ENCODE data around the gene SYNE2.

SYNE2 gene

DNA sequence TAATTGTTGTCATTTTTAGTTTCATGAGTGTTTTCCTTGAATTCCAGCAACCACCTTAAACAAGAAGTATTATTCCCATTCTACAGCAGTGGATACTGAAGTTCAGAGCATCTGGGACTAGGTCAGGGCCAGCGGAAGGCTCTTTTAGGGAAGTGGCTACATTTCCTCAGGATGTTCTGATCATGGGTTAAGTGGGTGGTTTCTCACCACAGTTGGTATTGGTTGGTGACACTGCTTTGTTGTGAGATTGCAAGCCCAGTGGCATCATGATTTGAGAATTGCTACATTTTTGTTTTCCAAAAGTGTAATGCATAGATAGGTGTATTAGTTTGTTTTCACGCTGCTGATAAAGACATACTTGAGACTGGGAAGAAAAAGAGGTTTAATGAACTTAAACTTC lies 47.1 kb downstream of the SYNE2 start:
- no peaks in the 10 kb centered on the region for H3K36me3 ChIP-seq (ENCODE audit: control insufficient read depth, insufficient read depth, low read length)
- no peak overlapping the region for H3K4me3 ChIP-seq (ENCODE audit: low read length)
- H3K27me3 ChIP-seq (ENCODE audit: control insufficient read depth, insufficient read depth, low read length): no peaks in the 10 kb centered on the region
- peaks cover 29% of the 10 kb centered on the region for H3K4me1 ChIP-seq (ENCODE audit: control insufficient read depth, insufficient read depth, low read length)
- H3K9ac ChIP-seq (ENCODE audit: low read length): no peak overlapping the region
- no peaks in the 10 kb centered on the region for H3K9me3 ChIP-seq (ENCODE audit: control insufficient read depth, low read length)

DNA sequence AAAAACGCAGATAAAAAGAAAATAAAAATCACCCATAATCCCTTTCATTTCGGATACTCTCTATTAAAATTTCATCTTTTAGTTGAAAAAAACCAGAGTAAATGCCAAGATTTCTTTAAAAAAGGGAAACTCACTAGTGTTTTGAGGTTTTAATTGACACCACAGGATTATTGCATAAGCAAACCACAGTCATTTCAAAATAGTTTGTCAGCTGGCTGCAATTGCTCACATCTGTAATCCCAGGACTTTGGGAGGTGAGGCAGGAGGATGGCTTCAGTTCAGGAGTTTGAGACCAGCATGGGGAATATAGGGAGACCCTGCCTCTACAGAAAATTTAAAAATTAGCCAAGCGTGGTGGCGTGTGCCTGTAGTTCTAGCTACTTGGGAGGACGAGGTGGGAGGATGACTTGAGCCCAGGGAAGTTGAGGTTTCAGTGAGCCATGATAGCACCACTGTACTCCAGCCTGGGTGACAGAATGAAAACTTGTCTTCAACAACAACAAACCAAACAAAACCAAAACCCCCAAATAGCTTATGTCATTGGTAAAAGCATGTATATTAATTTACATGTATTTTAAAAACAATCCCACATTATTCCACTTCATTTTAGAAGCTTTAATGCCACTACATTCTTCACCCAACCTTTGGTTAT lies 48.8 kb downstream of the SYNE2 start:
- no peak overlapping the region for H3K4me3 ChIP-seq (ENCODE audit: low read length)
- no peaks in the 10 kb centered on the region for H3K36me3 ChIP-seq (ENCODE audit: control insufficient read depth, insufficient read depth, low read length)
- H3K27me3 ChIP-seq (ENCODE audit: control insufficient read depth, insufficient read depth, low read length): no peaks in the 10 kb centered on the region
- peaks cover 20% of the 10 kb centered on the region for H3K4me1 ChIP-seq (ENCODE audit: control insufficient read depth, insufficient read depth, low read length)
- no peak overlapping the region for H3K9ac ChIP-seq (ENCODE audit: low read length)
- no peaks in the 10 kb centered on the region for H3K9me3 ChIP-seq (ENCODE audit: control insufficient read depth, low read length)

DNA sequence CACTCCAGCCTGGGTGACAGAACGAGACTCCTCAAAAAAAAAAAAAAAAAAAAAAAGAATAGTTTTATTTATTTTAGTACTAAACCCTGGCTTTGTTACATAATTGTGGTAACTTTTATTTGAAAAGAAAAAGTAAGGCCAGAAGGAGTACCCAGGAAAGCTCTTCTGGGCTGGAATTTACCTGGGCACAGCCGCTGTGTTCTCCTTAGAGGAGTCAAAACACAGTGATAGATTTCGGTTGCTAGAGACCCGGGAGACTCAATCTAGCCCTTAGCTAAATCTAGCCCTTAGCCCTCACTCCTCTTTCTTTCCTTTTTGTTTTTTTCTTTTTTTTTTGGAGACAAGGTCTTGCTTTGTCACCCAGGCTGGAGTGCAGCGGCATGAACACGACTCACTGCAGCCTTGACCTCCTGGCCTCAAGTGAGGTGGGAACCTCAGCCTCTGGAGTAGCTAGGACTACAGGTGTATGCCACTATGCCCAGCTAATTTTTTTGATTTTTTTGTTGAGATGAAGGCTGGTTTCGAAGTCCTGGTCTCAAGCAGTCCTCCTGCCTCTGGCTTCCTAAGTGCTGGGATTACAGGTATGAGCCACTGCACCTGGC lies 49.7 kb downstream of the SYNE2 start:
- H3K9ac ChIP-seq (ENCODE audit: low read length): no peak overlapping the region
- H3K27me3 ChIP-seq (ENCODE audit: control insufficient read depth, insufficient read depth, low read length): no peaks in the 10 kb centered on the region
- peaks cover 12% of the 10 kb centered on the region for H3K4me1 ChIP-seq (ENCODE audit: control insufficient read depth, insufficient read depth, low read length)
- no peak overlapping the region for H3K4me3 ChIP-seq (ENCODE audit: low read length)
- H3K36me3 ChIP-seq (ENCODE audit: control insufficient read depth, insufficient read depth, low read length): no peaks in the 10 kb centered on the region
- H3K9me3 ChIP-seq (ENCODE audit: control insufficient read depth, low read length): no peaks in the 10 kb centered on the region

DNA sequence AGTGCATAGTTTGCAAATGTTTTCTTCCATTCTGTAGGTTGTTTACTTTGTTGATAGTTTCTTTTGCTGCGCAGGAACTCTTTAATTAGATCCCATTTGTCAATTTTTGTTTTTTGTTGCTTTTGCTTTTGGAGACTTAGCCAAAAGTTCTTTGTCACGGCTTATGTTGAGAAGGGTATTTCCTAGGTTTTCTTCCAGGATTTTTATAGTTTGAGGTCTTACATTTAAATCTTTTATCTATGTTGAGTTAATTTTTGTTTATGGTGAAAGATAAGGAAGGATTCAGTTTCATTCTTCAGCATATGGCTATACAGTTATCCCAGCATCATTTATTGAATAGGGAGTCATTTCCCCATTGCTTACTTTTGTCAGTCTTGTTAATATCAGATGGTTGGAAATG lies 51.9 kb downstream of the SYNE2 start:
- no peaks in the 10 kb centered on the region for H3K9me3 ChIP-seq (ENCODE audit: control insufficient read depth, low read length)
- no peaks in the 10 kb centered on the region for H3K36me3 ChIP-seq (ENCODE audit: control insufficient read depth, insufficient read depth, low read length)
- peaks cover 12% of the 10 kb centered on the region for H3K4me1 ChIP-seq (ENCODE audit: control insufficient read depth, insufficient read depth, low read length)
- H3K4me3 ChIP-seq (ENCODE audit: low read length): no peak overlapping the region
- H3K9ac ChIP-seq (ENCODE audit: low read length): no peak overlapping the region
- H3K27me3 ChIP-seq (ENCODE audit: control insufficient read depth, insufficient read depth, low read length): no peaks in the 10 kb centered on the region

DNA sequence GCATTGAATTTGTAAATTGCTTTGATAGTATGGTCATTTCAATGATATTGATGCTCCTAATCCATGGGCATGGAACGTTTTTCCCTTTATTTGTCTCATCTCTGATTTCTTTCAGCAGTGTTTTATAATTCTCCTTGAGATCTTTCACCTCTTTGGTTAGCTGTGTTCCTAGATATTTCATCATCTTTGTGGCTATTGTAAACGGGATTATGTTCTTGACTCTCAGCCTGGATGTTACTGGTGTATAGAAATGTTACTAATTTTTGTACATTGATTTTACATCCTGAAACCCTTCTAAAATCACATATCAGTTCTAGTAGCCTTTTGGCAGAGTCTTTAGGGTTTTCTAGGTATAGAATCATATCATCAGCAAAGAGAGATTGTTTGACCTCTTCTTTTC lies 52.6 kb downstream of the SYNE2 start:
- Histone ChIP-seq H3K36me3 (ENCODE audit: control insufficient read depth, insufficient read depth, low read length) (no peaks in the 10 kb centered on the region), H3K4me1 (ENCODE audit: control insufficient read depth, insufficient read depth, low read length) (peaks cover 12% of the 10 kb centered on the region), H3K27me3 (ENCODE audit: control insufficient read depth, insufficient read depth, low read length) (no peaks in the 10 kb centered on the region), H3K4me3 (ENCODE audit: low read length) (no peak overlapping the region), H3K9ac (ENCODE audit: low read length) (no peak overlapping the region), H3K9me3 (ENCODE audit: control insufficient read depth, low read length) (no peaks in the 10 kb centered on the region)

DNA sequence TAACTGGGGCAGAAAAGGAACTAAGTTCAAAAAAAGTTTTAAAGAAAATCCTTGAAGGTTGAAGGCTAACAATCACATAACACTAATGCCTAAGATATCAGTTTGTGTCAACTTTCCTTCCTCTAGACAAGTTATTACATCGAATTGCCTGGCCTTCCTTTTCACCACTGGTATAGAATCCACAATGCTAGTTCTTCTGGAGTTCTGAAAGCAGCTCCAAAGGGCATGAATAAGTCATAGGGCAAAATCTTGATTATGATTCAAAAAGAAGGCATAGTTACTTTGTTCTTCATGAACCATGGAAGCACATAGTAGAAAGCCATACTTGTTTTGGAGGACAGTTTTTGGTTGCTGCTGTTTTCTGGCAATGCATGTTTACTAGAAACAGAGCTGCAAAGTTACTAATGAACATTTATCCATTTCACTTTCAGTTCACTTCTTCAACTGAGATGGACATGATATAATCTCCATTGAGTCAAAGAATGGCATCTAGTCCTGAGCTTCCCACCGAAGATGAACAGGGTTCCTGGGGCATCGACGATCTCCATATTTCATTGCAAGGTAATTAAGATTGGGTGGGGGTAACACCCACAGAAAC lies 56.0 kb downstream of the SYNE2 start:
- peak overlapping the region; percentile 52 for H3K9ac ChIP-seq (ENCODE audit: low read length)

DNA sequence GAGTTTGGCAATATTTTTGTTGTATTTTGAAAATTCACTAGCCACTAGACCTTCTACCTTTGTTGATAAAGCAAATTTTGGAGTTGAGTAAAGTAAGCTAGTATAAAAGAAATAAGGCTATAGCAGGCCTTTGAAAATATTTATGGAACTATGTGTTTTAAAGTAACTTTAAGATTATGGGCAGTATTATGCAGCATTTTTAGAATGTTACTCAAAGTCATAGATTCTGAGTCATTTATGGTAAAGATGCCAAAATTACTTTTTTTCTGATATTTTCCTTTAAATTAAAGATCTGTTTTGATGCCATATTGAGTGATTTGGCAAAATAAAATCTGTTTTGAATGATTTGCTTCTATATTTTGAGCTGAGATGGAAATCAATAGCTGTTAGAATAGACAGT lies 57.2 kb downstream of the SYNE2 start:
- Histone ChIP-seq H3K9ac (ENCODE audit: low read length) (no peak overlapping the region), H3K27me3 (ENCODE audit: control insufficient read depth, insufficient read depth, low read length) (no peaks in the 10 kb centered on the region), H3K36me3 (ENCODE audit: control insufficient read depth, insufficient read depth, low read length) (no peaks in the 10 kb centered on the region), H3K4me1 (ENCODE audit: control insufficient read depth, insufficient read depth, low read length) (peaks cover 16% of the 10 kb centered on the region), H3K9me3 (ENCODE audit: control insufficient read depth, low read length) (no peaks in the 10 kb centered on the region), H3K4me3 (ENCODE audit: low read length) (no peak overlapping the region)

More for the DNA sequence above, 56.0 kb downstream of the SYNE2 start:
- no peaks in the 10 kb centered on the region for H3K36me3 ChIP-seq (ENCODE audit: control insufficient read depth, insufficient read depth, low read length)
- no peak overlapping the region for H3K4me3 ChIP-seq (ENCODE audit: low read length)
- peaks cover 16% of the 10 kb centered on the region for H3K4me1 ChIP-seq (ENCODE audit: control insufficient read depth, insufficient read depth, low read length)
- H3K27me3 ChIP-seq (ENCODE audit: control insufficient read depth, insufficient read depth, low read length): no peaks in the 10 kb centered on the region
- no peaks in the 10 kb centered on the region for H3K9me3 ChIP-seq (ENCODE audit: control insufficient read depth, low read length)

DNA sequence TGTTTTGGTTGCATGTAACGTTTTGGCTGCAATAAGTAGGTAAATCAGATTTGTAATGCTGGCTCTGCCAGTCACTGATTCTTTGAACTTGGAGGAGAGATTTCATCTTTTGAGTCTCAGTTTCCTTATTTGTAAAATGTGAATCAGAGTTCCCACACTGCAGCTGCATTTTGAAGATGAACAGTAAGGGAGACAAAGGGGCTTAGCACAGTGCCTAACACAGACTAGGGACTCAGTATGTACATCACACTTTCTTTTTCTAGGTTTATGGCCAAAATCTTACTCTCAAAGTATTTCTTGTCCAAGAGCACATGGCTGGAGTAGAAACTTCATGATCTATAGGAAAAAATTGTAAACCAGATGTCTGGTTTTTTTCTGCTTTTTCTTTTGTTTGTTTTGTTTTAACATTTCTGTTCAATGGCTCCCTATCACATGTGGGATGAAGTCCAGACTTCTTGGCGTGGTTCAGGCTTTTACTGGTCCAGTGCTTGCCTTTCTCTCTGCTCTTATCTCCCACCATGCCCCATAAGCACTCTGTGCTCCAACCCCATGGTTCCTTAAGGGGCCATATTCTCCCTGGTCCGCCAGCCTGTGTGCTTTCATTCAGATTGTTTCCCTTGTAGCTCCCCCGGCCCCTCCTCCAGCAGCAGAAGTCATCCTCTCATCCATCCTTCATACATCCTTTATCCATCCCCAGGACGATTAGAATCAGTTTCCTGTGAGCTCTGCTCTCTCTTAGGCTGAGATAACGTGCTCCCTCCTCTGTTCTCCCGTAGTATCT lies 58.0 kb downstream of the SYNE2 start:
- peaks cover 16% of the 10 kb centered on the region for H3K4me1 ChIP-seq (ENCODE audit: control insufficient read depth, insufficient read depth, low read length)
- no peaks in the 10 kb centered on the region for H3K36me3 ChIP-seq (ENCODE audit: control insufficient read depth, insufficient read depth, low read length)
- H3K9ac ChIP-seq (ENCODE audit: low read length): no peak overlapping the region
- H3K27me3 ChIP-seq (ENCODE audit: control insufficient read depth, insufficient read depth, low read length): no peaks in the 10 kb centered on the region
- H3K4me3 ChIP-seq (ENCODE audit: low read length): no peak overlapping the region
- no peaks in the 10 kb centered on the region for H3K9me3 ChIP-seq (ENCODE audit: control insufficient read depth, low read length)

DNA sequence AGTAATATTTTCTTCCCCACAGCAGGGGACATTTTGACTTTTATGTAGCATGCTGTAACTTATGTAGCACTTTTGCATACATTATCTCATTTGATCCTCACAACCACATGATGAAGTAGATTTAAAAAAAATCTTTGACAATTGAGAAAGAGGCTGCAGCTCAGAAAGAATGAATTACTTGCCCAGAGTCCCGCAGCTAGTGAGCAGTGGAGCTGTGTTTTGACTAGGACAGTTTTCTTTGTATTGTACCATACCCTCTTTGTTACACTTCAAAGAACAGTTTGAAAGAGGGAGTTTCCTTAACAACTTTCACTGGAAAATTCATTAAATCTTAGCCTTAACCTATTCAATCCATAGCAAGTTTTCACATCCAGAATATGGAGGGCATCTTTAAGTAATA lies 58.6 kb downstream of the SYNE2 start:
- H3K4me1 ChIP-seq (ENCODE audit: control insufficient read depth, insufficient read depth, low read length): peaks cover 16% of the 10 kb centered on the region
- no peak overlapping the region for H3K4me3 ChIP-seq (ENCODE audit: low read length)
- no peaks in the 10 kb centered on the region for H3K36me3 ChIP-seq (ENCODE audit: control insufficient read depth, insufficient read depth, low read length)
- no peaks in the 10 kb centered on the region for H3K27me3 ChIP-seq (ENCODE audit: control insufficient read depth, insufficient read depth, low read length)
- no peaks in the 10 kb centered on the region for H3K9me3 ChIP-seq (ENCODE audit: control insufficient read depth, low read length)
- H3K9ac ChIP-seq (ENCODE audit: low read length): no peak overlapping the region

DNA sequence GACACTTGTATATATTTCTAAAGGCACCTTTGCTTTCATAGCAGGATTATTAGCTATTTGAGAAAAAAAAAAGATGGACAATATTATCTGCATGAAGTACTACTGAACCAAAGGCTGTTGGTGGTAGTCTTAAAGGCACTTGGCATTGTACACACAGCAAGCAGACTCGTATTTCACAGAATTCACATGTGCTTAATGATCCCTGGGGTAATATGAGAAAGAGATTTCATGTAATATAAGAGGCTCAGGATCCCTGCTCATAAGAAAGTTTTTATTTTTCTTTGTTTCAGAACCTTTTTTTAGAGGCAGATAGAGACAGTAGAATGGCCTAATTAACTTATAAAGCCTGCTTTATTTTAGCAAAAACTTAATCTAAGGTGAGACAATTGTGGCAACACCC lies 59.5 kb downstream of the SYNE2 start:
- Histone ChIP-seq H3K9me3 (ENCODE audit: control insufficient read depth, low read length) (no peaks in the 10 kb centered on the region), H3K4me1 (ENCODE audit: control insufficient read depth, insufficient read depth, low read length) (peaks cover 16% of the 10 kb centered on the region), H3K4me3 (ENCODE audit: low read length) (no peak overlapping the region), H3K36me3 (ENCODE audit: control insufficient read depth, insufficient read depth, low read length) (no peaks in the 10 kb centered on the region), H3K9ac (ENCODE audit: low read length) (no peak overlapping the region), H3K27me3 (ENCODE audit: control insufficient read depth, insufficient read depth, low read length) (no peaks in the 10 kb centered on the region)

DNA sequence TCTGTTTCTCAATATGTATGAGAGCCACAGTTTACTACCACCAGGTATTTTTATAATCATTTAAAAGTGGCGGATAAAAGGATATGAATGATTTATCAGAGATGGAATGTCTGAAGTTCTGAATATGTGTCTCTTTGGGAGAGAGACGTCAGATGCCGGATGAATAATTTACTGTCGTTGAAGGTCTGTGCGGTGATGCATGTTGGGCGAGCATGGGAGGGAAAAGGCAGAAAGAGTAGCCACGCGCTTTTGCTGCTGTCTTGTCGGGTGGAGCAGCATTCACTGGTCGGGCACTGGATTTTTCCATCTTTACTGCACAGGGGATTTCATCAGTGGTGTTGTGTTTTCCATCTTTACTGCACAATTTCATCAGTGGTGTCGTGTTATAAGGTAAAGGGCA lies 65.6 kb downstream of the SYNE2 start:
- Histone ChIP-seq H3K9me3 (ENCODE audit: control insufficient read depth, low read length) (no peaks in the 10 kb centered on the region), H3K4me1 (ENCODE audit: control insufficient read depth, insufficient read depth, low read length) (peaks cover 21% of the 10 kb centered on the region), H3K9ac (ENCODE audit: low read length) (no peak overlapping the region), H3K4me3 (ENCODE audit: low read length) (no peak overlapping the region), H3K36me3 (ENCODE audit: control insufficient read depth, insufficient read depth, low read length) (no peaks in the 10 kb centered on the region), H3K27me3 (ENCODE audit: control insufficient read depth, insufficient read depth, low read length) (no peaks in the 10 kb centered on the region)
